Vagina (tissue), 2 donors: ENCODE results near the gene GRB7. TPM values are rescaled to one million over a fixed set of nuclear protein-coding genes. Genes with fewer than 3 reads are reported as not detected.
A peak's percentile ranks its signal among the peaks of the same experiment; 100 is the strongest.

ENCODE experiments used
- DNase-seq, 2 donors: peaks; one replicate each; pipeline ENCODE4 v3.0.0-alpha.2; 2017; ENCODE audit errors: extremely low spot score in 2 of 2
- H3K27ac ChIP-seq: fragments of 200-600 bp; sonication (generic); one replicate; pipeline ENCODE4 v1.5.1; 2019
- H3K27me3 ChIP-seq: fragments of 200-600 bp; sonication (generic); one replicate; pipeline ENCODE4 v1.5.1; 2019
- H3K36me3 ChIP-seq, 2 donors: fragments of 200-600 bp; sonication (generic); one replicate each; pipeline ENCODE4 v1.5.1; 2017 to 2019
- H3K4me1 ChIP-seq: fragments of 200-600 bp; sonication (generic); one replicate; pipeline ENCODE4 v1.5.1; 2019
- H3K4me3 ChIP-seq, 2 donors: fragments of 200-600 bp; sonication (generic); 1 replicate in 1 of 2; 2 replicates in 1 of 2; pipeline ENCODE4 v1.5.1; 2016 to 2019
- H3K9me3 ChIP-seq: fragments of 200-600 bp; sonication (generic); one replicate; pipeline ENCODE4 v1.5.1; 2019
- POLR2A ChIP-seq, 2 donors: fragments of 450-650 bp; IDR thresholded peaks; one replicate each; pipeline ENCODE4 v1.6.1; 2017; ENCODE audit warnings: antibody characterized with exemption in 2 of 2, mild to moderate bottlenecking in 2 of 2, moderate library complexity in 2 of 2
- POLR2AphosphoS5 ChIP-seq, 2 donors: sonication (generic); formaldehyde crosslinking; IDR thresholded peaks; one replicate each; pipeline ENCODE4 v1.9.0; 2017; ENCODE audit warnings: antibody characterized with exemption in 2 of 2, mild to moderate bottlenecking in 2 of 2, low read depth in 1 of 2; ENCODE audit not compliant: insufficient read depth in 1 of 2
- intact Hi-C: fragments of 100-400 bp; cut with DNase I; formaldehyde crosslinking; loops from one replicate; pipeline ENCODE4 v1.15.1; 2023
- total RNA-seq: library from RNA; depleted of rRNA; stranded (reverse); fragments of >200 nt; gene quantifications from one replicate; pipeline ENCODE4 v1.2.3, GENCODE V29; 2016
- TF ChIP-seq, protein P1 (sequence below), 3 experiments: fragments of 450-650 bp in 2 of 3; fragments of 200-600 bp in 1 of 3; sonication (generic) in 1 of 3; IDR thresholded peaks; one replicate each; pipeline ENCODE4 v1.5.1; 2017 to 2019; ENCODE audit warnings: antibody characterized with exemption in 3 of 3, mild to moderate bottlenecking in 2 of 3, moderate library complexity in 2 of 3

The GRB7 gene
- total RNA-seq, 1 donor from 2014 or later, result 23.6 TPM

DNA sequence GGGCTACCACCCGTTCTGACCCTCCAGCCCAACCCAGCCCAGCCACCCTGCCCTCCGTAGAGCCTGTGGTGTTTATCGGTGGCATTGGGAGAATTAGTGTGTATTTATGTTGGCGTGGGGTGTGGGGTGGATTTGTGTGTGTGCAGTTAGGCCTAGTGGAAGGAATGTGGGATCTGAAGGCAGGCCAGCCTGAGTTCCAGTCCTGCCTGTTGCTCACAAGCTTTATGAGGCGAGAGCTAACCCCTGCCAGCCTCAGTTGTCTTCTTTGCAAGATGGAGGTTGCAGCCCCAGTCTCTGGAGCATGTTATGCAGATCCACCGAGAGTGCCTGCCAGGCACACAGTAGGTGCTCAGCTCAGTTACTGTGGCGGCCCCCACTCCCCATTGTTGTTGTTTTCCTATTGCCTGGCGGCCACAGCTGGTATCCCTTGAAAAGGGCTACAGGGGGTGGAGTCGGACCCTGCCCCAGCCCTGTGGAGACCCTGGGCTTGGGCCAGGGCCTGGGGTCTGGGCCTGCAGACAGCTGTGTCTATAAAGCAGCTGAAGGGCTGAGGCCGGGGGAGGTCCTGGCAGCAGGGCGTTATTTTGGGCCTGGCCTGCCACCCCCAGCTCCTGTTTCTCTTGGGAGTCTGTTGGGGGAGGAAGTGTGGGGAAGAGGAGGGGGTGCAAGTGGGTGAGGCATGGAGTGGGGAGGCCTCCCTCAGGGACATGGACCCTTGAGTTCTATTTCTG is 32.8 kb upstream of the GRB7 start:
- peaks cover 65% of the 10 kb centered on the region for H3K4me1 ChIP-seq
- DNase-seq, result no peak
- H3K36me3 ChIP-seq, result peaks cover 0 to 28% of the 10 kb centered on the region in 2 donors
- no peaks in the 10 kb centered on the region for H3K9me3 ChIP-seq
- TF ChIP-seq POLR2AphosphoS5 (IDR thresholded peaks at IDR 0.05; ENCODE audit: insufficient read depth in 1 of 2, low read depth in 1 of 2) (no peak), POLR2A (IDR thresholded peaks at IDR 0.05) (no peak)
- TF ChIP-seq, protein P1, sequence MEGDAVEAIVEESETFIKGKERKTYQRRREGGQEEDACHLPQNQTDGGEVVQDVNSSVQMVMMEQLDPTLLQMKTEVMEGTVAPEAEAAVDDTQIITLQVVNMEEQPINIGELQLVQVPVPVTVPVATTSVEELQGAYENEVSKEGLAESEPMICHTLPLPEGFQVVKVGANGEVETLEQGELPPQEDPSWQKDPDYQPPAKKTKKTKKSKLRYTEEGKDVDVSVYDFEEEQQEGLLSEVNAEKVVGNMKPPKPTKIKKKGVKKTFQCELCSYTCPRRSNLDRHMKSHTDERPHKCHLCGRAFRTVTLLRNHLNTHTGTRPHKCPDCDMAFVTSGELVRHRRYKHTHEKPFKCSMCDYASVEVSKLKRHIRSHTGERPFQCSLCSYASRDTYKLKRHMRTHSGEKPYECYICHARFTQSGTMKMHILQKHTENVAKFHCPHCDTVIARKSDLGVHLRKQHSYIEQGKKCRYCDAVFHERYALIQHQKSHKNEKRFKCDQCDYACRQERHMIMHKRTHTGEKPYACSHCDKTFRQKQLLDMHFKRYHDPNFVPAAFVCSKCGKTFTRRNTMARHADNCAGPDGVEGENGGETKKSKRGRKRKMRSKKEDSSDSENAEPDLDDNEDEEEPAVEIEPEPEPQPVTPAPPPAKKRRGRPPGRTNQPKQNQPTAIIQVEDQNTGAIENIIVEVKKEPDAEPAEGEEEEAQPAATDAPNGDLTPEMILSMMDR (IDR thresholded peaks at IDR 0.05), result peak in 1 of 3 experiments; percentile 19
- H3K27ac ChIP-seq, result peak overlapping the region; percentile 57
- no peaks in the 10 kb centered on the region for H3K27me3 ChIP-seq
- intact Hi-C loops, result no loop called here
- H3K4me3 ChIP-seq, result no peak overlapping the region

DNA sequence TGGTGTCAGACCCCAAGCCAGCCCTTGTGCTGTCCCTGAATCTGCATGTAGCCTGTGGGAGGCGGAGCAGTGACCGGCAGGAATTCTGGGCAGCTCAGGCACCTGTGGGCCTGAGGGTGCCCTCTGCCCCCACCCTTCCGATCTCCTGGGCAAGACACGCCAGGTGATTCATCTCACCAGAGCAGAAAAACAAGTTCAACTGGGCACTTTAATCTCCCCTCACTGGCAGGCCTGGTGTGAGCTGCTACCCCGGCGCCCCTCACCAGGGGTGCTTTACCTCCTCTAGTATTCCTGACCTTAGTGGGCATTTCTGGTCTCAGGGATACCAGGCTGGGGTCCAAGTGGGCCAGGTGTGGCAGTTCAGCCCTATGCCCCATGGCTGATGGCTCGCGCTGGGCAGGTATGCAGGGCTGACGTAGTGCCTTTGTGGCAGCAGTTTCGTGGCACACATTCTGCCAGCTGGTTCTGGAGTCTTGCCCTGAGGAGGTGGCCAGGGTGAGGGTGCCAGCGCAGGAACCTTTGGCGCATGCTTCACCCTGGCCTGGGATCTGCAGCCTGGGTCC is 31.9 kb upstream of the GRB7 start:
- peak overlapping the region; percentile 57 for H3K27ac ChIP-seq

DNA sequence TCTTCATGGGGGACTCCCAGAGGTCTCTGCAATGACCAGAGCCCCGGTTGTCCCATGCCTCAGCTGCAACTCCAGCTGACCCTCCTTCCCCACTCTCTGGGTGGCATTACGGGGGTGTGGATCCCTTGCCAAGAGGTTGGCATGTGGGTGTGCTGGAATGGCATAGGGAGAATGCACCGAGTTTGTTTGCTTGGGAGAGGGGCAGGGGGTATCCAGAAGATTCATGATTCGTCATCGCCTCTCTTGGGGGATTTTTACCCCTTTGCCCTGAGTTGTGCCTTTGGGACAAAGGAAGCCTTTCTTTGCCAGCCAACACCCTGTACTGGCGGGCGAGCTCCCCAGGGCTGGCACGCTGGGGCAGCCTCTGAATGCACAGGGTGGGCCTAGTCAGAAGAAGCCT is 31.4 kb upstream of the GRB7 start:
- Histone ChIP-seq H3K4me3 (no peak overlapping the region), H3K4me1 (peaks cover 60% of the 10 kb centered on the region), H3K9me3 (no peaks in the 10 kb centered on the region), H3K27me3 (no peaks in the 10 kb centered on the region), H3K36me3 (peaks cover 0 to 35% of the 10 kb centered on the region in 2 donors), H3K27ac (peak overlapping the region; percentile 57)
- intact Hi-C loops, result no loop called here
- TF ChIP-seq POLR2AphosphoS5 (IDR thresholded peaks at IDR 0.05; ENCODE audit: insufficient read depth in 1 of 2, low read depth in 1 of 2) (no peak), POLR2A (IDR thresholded peaks at IDR 0.05) (no peak)
- TF ChIP-seq, protein P1 (IDR thresholded peaks at IDR 0.05), result no peak
- no peak for DNase-seq

More for the DNA sequence above, 31.9 kb upstream of the GRB7 start:
- H3K9me3 ChIP-seq, result no peaks in the 10 kb centered on the region
- intact Hi-C loops, result no loop called here
- no peaks in the 10 kb centered on the region for H3K27me3 ChIP-seq
- no peak for DNase-seq
- peaks cover 0 to 33% of the 10 kb centered on the region in 2 donors for H3K36me3 ChIP-seq
- no peak overlapping the region for H3K4me3 ChIP-seq
- TF ChIP-seq POLR2AphosphoS5 (IDR thresholded peaks at IDR 0.05; ENCODE audit: insufficient read depth in 1 of 2, low read depth in 1 of 2), result peak; percentile 41 to 63
- TF ChIP-seq, protein P1 (IDR thresholded peaks at IDR 0.05), result no peak
- peaks cover 65% of the 10 kb centered on the region for H3K4me1 ChIP-seq

DNA sequence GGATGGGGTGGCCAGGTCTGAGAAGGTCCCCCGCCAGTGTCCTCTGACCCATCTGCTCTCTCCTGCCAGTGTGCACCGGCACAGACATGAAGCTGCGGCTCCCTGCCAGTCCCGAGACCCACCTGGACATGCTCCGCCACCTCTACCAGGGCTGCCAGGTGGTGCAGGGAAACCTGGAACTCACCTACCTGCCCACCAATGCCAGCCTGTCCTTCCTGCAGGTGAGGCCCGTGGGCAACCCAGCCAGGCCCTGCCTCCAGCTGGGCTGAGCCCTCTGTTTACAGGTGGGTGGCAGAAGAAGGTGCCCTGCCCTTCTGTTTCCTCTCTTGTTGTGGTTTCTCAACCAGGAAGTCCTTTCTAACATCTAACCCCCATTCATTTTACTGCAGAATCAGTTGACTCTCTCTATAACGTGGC is 30.8 kb upstream of the GRB7 start:
- H3K27me3 ChIP-seq, result no peaks in the 10 kb centered on the region
- H3K36me3 ChIP-seq, result peaks cover 0 to 40% of the 10 kb centered on the region in 2 donors
- no peak for DNase-seq
- intact Hi-C loops, result no loop called here
- H3K4me3 ChIP-seq, result no peak overlapping the region
- H3K9me3 ChIP-seq, result no peaks in the 10 kb centered on the region
- peaks cover 54% of the 10 kb centered on the region for H3K4me1 ChIP-seq
- TF ChIP-seq POLR2AphosphoS5 (IDR thresholded peaks at IDR 0.05; ENCODE audit: insufficient read depth in 1 of 2, low read depth in 1 of 2), result no peak
- TF ChIP-seq, protein P1 (IDR thresholded peaks at IDR 0.05), result no peak
- H3K27ac ChIP-seq, result no peak overlapping the region
